HepG2 (cell line): ENCODE results near the gene TMEM222. TPM values are rescaled to one million over a fixed set of nuclear protein-coding genes. Genes with fewer than 3 reads are reported as not detected.
A peak's percentile ranks its signal among the peaks of the same experiment; 100 is the strongest.

Experiments
- CEBPG ChIP-seq: IDR thresholded peaks from 2 replicates; pipeline ENCODE4 v1.6.1; 2016
- GPN1 ChIP-seq: sonication (generic); formaldehyde crosslinking; IDR thresholded peaks from 2 replicates; pipeline ENCODE4 v1.5.1; 2020; ENCODE audit warnings: missing genetic modification reagents, borderline replicate concordance
- HNRNPL ChIP-seq: fragments of 200-400 bp; formaldehyde crosslinking; IDR thresholded peaks from 2 replicates; pipeline ENCODE4 v1.6.1; 2017; ENCODE audit warnings: mild to moderate bottlenecking, low read depth, low read length
- KDM3A ChIP-seq: IDR thresholded peaks from 2 replicates; pipeline ENCODE4 v1.6.1; 2018; ENCODE audit warnings: low read depth, missing compliant biosample characterization
- MAFK ChIP-seq, 2 experiments: IDR thresholded peaks in 1 of 2; conservative IDR thresholded peaks in 1 of 2; 2 replicates each; pipeline ENCODE4 v1.6.1; 2011; ENCODE audit warnings: improper control_type of control experiment in 2 of 2, low read length in 2 of 2
- MAZ ChIP-seq, 2 experiments: sonication (generic) in 1 of 2; formaldehyde crosslinking in 1 of 2; IDR thresholded peaks; 2 replicates each; pipeline versions ENCODE4 v1.5.0 to v1.6.1; 2012 to 2020; ENCODE audit warnings: low read depth in 2 of 2, mild to moderate bottlenecking in 2 of 2, borderline replicate concordance in 1 of 2, improper control_type of control experiment in 1 of 2, low read length in 1 of 2, missing genetic modification reagents in 1 of 2, moderate library complexity in 1 of 2
- NFRKB ChIP-seq: fragments of 450-650 bp; IDR thresholded peaks from 2 replicates; pipeline ENCODE4 v1.6.1; 2017
- NR2C2 ChIP-seq: sonication (generic); formaldehyde crosslinking; IDR thresholded peaks from 2 replicates; pipeline ENCODE4 v1.4.0; 2020; ENCODE audit warnings: missing genetic modification reagents, mild to moderate bottlenecking, moderate library complexity, borderline replicate concordance
- PITX1 ChIP-seq: sonication (generic); formaldehyde crosslinking; IDR thresholded peaks from 2 replicates; pipeline ENCODE4 v1.5.1; 2020; ENCODE audit warnings: mild to moderate bottlenecking, missing genetic modification reagents
- PPARG ChIP-seq: conservative IDR thresholded peaks from 2 replicates; pipeline ENCODE4 v1.6.1; 2016; ENCODE audit warnings: missing biosample characterization, missing genetic modification reagents
- SIN3B ChIP-seq: fragments of 150-350 bp; IDR thresholded peaks from 2 replicates; pipeline ENCODE4 v1.6.1; 2014; ENCODE audit warnings: low read length
- SMAD3 ChIP-seq: sonication (generic); formaldehyde crosslinking; IDR thresholded peaks from 2 replicates; pipeline ENCODE4 v1.4.0; 2020; ENCODE audit warnings: missing genetic modification reagents
- ZNF101 ChIP-seq: sonication (generic); formaldehyde crosslinking; IDR thresholded peaks from 2 replicates; pipeline ENCODE4 v1.4.0; 2020; ENCODE audit warnings: mild to moderate bottlenecking, low read depth, missing genetic modification reagents, borderline replicate concordance
- ZNF350 ChIP-seq: sonication (generic); formaldehyde crosslinking; IDR thresholded peaks from 2 replicates; pipeline ENCODE4 v1.4.0; 2020; ENCODE audit warnings: mild to moderate bottlenecking, low read depth, missing genetic modification reagents, borderline replicate concordance
- ZNF354B ChIP-seq: sonication (generic); formaldehyde crosslinking; IDR thresholded peaks from 2 replicates; pipeline ENCODE4 v1.8.0; 2022; ENCODE audit warnings: mild to moderate bottlenecking, missing genetic modification reagents
- ZNF468 ChIP-seq: sonication (generic); formaldehyde crosslinking; IDR thresholded peaks from 2 replicates; pipeline ENCODE4 v1.8.0; 2022; ENCODE audit warnings: mild to moderate bottlenecking, moderate library complexity, missing genetic modification reagents
- ZNF644 ChIP-seq: IDR thresholded peaks from 2 replicates; pipeline ENCODE4 v1.6.1; 2016; ENCODE audit warnings: low read depth
- ZNF724P ChIP-seq: sonication (generic); formaldehyde crosslinking; IDR thresholded peaks from 2 replicates; pipeline ENCODE4 v1.8.0; 2022; ENCODE audit warnings: missing genetic modification reagents, borderline replicate concordance
- ZNF879 ChIP-seq: sonication (generic); formaldehyde crosslinking; IDR thresholded peaks from 2 replicates; pipeline ENCODE4 v1.8.1; 2023; ENCODE audit warnings: missing genetic modification reagents
- polyA plus RNA-seq, 8 experiments: library from polyadenylated mRNA; depleted of rRNA in 3 of 8; stranded (reverse) in 7 of 8; unstranded in 1 of 8; fragments of >200 nt; fragmentation: Illumina TruSeq in 4 of 8; extraction: Trizol in 4 of 8; gene quantifications; 2 replicates each; pipeline versions ENCODE4 v1.2.1 to v1.2.3, GENCODE V29; 2011 to 2016; ENCODE audit warnings: low read depth in 4 of 8, missing spikeins in 1 of 8, mixed read lengths in 1 of 8; ENCODE audit not compliant: insufficient read depth in 1 of 8
- total RNA-seq, 5 experiments: library from RNA; depleted of rRNA; stranded (reverse); fragments of >200 nt; fragmentation: Illumina TruSeq; extraction: Trizol; gene quantifications; 2 replicates each; pipeline ENCODE4 v1.2.3, GENCODE V29; 2016; ENCODE audit warnings: low read depth in 1 of 5
- TF ChIP-seq, protein P1 (sequence below): sonication (generic); formaldehyde crosslinking; IDR thresholded peaks from 2 replicates; pipeline ENCODE4 v1.4.0; 2020; ENCODE audit warnings: missing genetic modification reagents
- TF ChIP-seq, protein P2 (sequence below): sonication (generic); formaldehyde crosslinking; IDR thresholded peaks from 2 replicates; pipeline ENCODE4 v1.5.0; 2020; ENCODE audit warnings: mild to moderate bottlenecking, missing genetic modification reagents
- TF ChIP-seq, protein P3 (sequence below): sonication (generic); formaldehyde crosslinking; IDR thresholded peaks from 2 replicates; pipeline ENCODE4 v1.5.0; 2020; ENCODE audit warnings: missing genetic modification reagents
- TF ChIP-seq, protein P4 (sequence below): sonication (generic); formaldehyde crosslinking; IDR thresholded peaks from 2 replicates; pipeline ENCODE4 v1.4.0; 2020; ENCODE audit warnings: missing genetic modification reagents, mild to moderate bottlenecking, borderline replicate concordance

Gene TMEM222
- total and polyA plus RNA-seq, 2 of the 13 experiments (the other 11 are each of a cell fraction or from before 2014, with no cell fraction given) = 22.7 to 29.6 TPM

DNA sequence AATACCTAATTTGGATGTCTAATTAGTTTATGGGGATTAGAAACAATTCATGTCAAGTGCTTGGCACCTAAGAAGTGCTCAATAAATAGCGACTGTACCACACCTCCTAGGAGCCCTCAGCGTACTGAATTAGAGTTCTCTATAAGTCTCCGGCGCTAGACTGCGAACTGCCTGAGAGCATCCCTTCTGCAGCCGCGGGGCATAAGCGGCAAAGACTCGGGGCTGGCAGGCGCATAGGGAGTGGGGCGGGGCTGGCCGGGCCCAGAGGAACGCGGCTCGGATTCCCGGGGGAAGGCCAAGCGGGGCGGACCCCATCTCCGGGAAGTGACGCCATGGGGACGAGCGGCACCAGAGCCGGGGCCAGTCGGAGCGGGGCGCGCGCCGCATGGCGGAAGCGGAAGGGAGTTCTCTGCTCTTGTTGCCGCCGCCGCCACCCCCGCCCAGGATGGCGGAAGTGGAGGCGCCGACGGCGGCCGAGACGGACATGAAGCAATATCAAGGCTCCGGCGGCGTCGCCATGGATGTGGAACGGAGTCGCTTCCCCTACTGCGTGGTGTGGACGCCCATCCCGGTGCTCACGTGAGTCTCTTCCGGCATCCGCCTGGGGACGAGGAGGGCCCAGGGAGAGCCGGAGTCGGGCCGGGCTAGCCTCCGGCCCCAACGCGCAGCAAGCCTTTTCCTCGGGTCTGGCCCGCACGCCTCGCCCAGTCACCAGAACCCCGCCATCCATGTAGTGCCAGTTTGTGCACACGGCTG is at the start of gene TMEM222 (continued):
- TF ChIP-seq, protein P1, sequence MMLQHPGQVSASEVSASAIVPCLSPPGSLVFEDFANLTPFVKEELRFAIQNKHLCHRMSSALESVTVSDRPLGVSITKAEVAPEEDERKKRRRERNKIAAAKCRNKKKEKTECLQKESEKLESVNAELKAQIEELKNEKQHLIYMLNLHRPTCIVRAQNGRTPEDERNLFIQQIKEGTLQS (CRISPR knock-in tag) = peak; percentile 61; the same call in 1 of the 2 replicates
- TF ChIP-seq HNRNPL = 0 out of 2 replicates have a peak, but pooled peaks have one; percentile 45
- TF ChIP-seq MAZ (IDR thresholded peaks at IDR 0.05; ENCODE audit: borderline replicate concordance, low read depth, low read length) = peak; percentile 85
- TF ChIP-seq MAZ (CRISPR knock-in tag; IDR thresholded peaks at IDR 0.05; ENCODE audit: low read depth) = peak; percentile 96
- TF ChIP-seq KDM3A (CRISPR knock-in tag) = peak; percentile 88; the same call in 1 of the 2 replicates
- peak; percentile 93 for TF ChIP-seq NR2C2 (CRISPR knock-in tag)
- TF ChIP-seq, protein P2, sequence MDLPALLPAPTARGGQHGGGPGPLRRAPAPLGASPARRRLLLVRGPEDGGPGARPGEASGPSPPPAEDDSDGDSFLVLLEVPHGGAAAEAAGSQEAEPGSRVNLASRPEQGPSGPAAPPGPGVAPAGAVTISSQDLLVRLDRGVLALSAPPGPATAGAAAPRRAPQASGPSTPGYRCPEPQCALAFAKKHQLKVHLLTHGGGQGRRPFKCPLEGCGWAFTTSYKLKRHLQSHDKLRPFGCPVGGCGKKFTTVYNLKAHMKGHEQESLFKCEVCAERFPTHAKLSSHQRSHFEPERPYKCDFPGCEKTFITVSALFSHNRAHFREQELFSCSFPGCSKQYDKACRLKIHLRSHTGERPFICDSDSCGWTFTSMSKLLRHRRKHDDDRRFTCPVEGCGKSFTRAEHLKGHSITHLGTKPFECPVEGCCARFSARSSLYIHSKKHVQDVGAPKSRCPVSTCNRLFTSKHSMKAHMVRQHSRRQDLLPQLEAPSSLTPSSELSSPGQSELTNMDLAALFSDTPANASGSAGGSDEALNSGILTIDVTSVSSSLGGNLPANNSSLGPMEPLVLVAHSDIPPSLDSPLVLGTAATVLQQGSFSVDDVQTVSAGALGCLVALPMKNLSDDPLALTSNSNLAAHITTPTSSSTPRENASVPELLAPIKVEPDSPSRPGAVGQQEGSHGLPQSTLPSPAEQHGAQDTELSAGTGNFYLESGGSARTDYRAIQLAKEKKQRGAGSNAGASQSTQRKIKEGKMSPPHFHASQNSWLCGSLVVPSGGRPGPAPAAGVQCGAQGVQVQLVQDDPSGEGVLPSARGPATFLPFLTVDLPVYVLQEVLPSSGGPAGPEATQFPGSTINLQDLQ = no peak; the same call in 1 of the 2 replicates
- TF ChIP-seq CEBPG (CRISPR knock-in tag) = peak; percentile 93
- TF ChIP-seq ZNF101 (CRISPR knock-in tag) = no peak
- TF ChIP-seq NFRKB = peak; percentile 51; the same call in 1 of the 2 replicates
- no peak; the same call in 1 of the 2 replicates for TF ChIP-seq ZNF724P (CRISPR knock-in tag)
- TF ChIP-seq ZNF468 (CRISPR knock-in tag) = no peak
- peak; percentile 96 for TF ChIP-seq ZNF350 (CRISPR knock-in tag)
- peak; percentile 35; the same call in 1 of the 2 replicates for TF ChIP-seq ZNF644
- 0 out of 2 replicates have a peak, but pooled peaks have one; percentile 15 for TF ChIP-seq GPN1 (CRISPR knock-in tag)
- peak; percentile 85; the same call in 1 of the 2 replicates for TF ChIP-seq SIN3B
- peak; percentile 81; the same call in 1 of the 2 replicates for TF ChIP-seq SMAD3 (CRISPR knock-in tag)
- TF ChIP-seq, protein P3, sequence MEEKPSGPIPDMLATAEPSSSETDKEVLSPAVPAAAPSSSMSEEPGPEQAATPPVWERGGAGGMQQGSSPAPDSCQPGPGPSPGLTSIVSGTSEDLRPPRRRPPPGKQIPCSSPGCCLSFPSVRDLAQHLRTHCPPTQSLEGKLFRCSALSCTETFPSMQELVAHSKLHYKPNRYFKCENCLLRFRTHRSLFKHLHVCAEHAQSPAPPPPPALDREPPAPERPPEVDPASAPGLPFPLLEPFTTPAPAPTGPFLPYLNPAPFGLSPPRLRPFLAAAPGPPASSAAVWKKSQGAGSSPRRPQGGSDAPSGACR (CRISPR knock-in tag) = peak; percentile 91
- 0 out of 2 replicates have a peak, but pooled peaks have one; percentile 29 for TF ChIP-seq ZNF879
- TF ChIP-seq PITX1 (CRISPR knock-in tag) = peak; percentile 69
- no peak for TF ChIP-seq MAFK (conservative IDR thresholded peaks at IDR 0.05 in 1 of 2, IDR thresholded peaks at IDR 0.05 in 1 of 2; ENCODE audit: low read length in 2 of 2)
- TF ChIP-seq, protein P4, sequence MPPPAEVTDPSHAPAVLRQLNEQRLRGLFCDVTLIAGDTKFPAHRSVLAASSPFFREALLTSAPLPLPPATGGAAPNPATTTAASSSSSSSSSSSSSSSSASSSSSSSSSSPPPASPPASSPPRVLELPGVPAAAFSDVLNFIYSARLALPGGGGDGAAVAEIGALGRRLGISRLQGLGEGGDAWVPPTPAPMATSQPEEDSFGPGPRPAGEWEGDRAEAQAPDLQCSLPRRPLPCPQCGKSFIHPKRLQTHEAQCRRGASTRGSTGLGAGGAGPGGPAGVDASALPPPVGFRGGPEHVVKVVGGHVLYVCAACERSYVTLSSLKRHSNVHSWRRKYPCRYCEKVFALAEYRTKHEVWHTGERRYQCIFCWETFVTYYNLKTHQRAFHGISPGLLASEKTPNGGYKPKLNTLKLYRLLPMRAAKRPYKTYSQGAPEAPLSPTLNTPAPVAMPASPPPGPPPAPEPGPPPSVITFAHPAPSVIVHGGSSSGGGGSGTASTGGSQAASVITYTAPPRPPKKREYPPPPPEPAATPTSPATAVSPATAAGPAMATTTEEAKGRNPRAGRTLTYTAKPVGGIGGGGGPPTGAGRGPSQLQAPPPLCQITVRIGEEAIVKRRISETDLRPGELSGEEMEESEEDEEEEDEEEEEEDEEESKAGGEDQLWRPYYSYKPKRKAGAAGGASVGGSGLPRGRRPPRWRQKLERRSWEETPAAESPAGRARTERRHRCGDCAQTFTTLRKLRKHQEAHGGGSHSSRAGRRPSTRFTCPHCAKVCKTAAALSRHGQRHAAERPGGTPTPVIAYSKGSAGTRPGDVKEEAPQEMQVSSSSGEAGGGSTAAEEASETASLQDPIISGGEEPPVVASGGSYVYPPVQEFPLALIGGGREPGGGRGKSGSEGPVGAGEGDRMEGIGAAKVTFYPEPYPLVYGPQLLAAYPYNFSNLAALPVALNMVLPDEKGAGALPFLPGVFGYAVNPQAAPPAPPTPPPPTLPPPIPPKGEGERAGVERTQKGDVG (CRISPR knock-in tag) = peak; percentile 61
- TF ChIP-seq ZNF354B (CRISPR knock-in tag) = peak; percentile 59; the same call in 1 of the 2 replicates
- TF ChIP-seq PPARG (CRISPR knock-in tag) = peak; percentile 73; the same call in 1 of the 2 replicates
